ENCODE results near the gene TRIB2. TPM values are rescaled to one million over a fixed set of nuclear protein-coding genes. Genes with fewer than 3 reads are reported as not detected.
"Not testable (repeated sequence)": the region's sequence is repeated elsewhere in the genome, so short reads cannot be mapped to it uniquely, and the experiment has no call there.

The TRIB2 gene
- total and polyA plus RNA-seq, 4 donors, result 6.7 to 27.8 (median 12.3) TPM

- Histone ChIP-seq H3K9me3 (ENCODE audit: control insufficient read depth in 4 of 4, low read length in 3 of 4) (no peaks in the 10 kb centered on the region), H3K4me3 (ENCODE audit: low read depth in 1 of 3, low read length in 3 of 3) (no peak overlapping the region), H3K27ac (ENCODE audit: low read depth in 1 of 2, low read length in 2 of 2) (no peak overlapping the region), H3K4me1 (ENCODE audit: control insufficient read depth in 4 of 4, insufficient read depth in 4 of 4, low read length in 3 of 4) (no peaks in the 10 kb centered on the region), H3K27me3 (ENCODE audit: control insufficient read depth in 4 of 4, insufficient read depth in 4 of 4, low read length in 3 of 4) (peaks cover 0 to 4% (median 0%) of the 10 kb centered on the region in 4 donors), H3K36me3 (ENCODE audit: control insufficient read depth in 4 of 4, insufficient read depth in 3 of 4, low read depth in 1 of 4, low read length in 3 of 4) (no peaks in the 10 kb centered on the region), H3K9ac (ENCODE audit: low read depth in 1 of 2, low read length in 2 of 2) (no peak overlapping the region)
- 89% methylated on average over 5 of the region's 5 CpGs for WGBS
- DNase-seq (ENCODE audit: low spot score), result no peak
- TF ChIP-seq RAD21 (IDR thresholded peaks at IDR 0.05) (no peak), JUND (IDR thresholded peaks at IDR 0.05) (no peak), GABPA (IDR thresholded peaks at IDR 0.05 in 1 of 2, conservative IDR thresholded peaks at IDR 0.05 in 1 of 2) (no peak), HNF4G (IDR thresholded peaks at IDR 0.05) (no peak), HNF4A (conservative IDR thresholded peaks at IDR 0.05) (no peak), TAF1 (conservative IDR thresholded peaks at IDR 0.05) (no peak), YY1 (IDR thresholded peaks at IDR 0.05) (no peak), RXRA (IDR thresholded peaks at IDR 0.05) (no peak), NR2F2 (IDR thresholded peaks at IDR 0.05) (no peak)
- TF ChIP-seq, protein P1, sequence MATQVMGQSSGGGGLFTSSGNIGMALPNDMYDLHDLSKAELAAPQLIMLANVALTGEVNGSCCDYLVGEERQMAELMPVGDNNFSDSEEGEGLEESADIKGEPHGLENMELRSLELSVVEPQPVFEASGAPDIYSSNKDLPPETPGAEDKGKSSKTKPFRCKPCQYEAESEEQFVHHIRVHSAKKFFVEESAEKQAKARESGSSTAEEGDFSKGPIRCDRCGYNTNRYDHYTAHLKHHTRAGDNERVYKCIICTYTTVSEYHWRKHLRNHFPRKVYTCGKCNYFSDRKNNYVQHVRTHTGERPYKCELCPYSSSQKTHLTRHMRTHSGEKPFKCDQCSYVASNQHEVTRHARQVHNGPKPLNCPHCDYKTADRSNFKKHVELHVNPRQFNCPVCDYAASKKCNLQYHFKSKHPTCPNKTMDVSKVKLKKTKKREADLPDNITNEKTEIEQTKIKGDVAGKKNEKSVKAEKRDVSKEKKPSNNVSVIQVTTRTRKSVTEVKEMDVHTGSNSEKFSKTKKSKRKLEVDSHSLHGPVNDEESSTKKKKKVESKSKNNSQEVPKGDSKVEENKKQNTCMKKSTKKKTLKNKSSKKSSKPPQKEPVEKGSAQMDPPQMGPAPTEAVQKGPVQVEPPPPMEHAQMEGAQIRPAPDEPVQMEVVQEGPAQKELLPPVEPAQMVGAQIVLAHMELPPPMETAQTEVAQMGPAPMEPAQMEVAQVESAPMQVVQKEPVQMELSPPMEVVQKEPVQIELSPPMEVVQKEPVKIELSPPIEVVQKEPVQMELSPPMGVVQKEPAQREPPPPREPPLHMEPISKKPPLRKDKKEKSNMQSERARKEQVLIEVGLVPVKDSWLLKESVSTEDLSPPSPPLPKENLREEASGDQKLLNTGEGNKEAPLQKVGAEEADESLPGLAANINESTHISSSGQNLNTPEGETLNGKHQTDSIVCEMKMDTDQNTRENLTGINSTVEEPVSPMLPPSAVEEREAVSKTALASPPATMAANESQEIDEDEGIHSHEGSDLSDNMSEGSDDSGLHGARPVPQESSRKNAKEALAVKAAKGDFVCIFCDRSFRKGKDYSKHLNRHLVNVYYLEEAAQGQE (IDR thresholded peaks at IDR 0.05), result no peak
- TF ChIP-seq, protein P2, sequence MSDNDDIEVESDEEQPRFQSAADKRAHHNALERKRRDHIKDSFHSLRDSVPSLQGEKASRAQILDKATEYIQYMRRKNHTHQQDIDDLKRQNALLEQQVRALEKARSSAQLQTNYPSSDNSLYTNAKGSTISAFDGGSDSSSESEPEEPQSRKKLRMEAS (IDR thresholded peaks at IDR 0.05), result no peak
Measured at GRCh38 chr2:12679550-12680072, 37.1 kb upstream of the TRIB2 start.

DNA sequence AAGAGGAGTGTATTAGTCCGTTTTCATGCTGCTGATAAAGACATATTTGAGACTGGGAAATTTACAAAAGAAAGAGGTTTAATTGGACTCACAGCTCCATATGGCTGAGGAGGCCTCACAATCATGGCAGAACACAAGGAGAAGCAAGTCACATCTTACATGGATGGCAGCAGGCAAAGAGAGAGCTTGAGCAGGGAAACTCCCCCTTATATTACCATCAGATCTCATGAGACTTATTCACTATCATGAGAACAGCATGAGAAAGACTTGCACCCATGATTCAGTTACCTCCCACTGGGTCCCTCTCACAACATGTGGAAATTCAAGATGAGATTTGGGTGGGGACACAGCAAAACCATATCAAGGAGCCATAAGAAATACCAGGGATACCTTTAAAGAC lies 36.6 kb upstream of the TRIB2 start:
- DNase-seq (ENCODE audit: low spot score); H3K36me3 ChIP-seq (ENCODE audit: control insufficient read depth in 4 of 4, insufficient read depth in 3 of 4, low read depth in 1 of 4, low read length in 3 of 4); H3K4me3 ChIP-seq (ENCODE audit: low read depth in 1 of 3, low read length in 3 of 3); H3K27ac ChIP-seq (ENCODE audit: low read depth in 1 of 2, low read length in 2 of 2); H3K4me1 ChIP-seq (ENCODE audit: control insufficient read depth in 4 of 4, insufficient read depth in 4 of 4, low read length in 3 of 4); H3K27me3 ChIP-seq (ENCODE audit: control insufficient read depth in 4 of 4, insufficient read depth in 4 of 4, low read length in 3 of 4); H3K9ac ChIP-seq (ENCODE audit: low read depth in 1 of 2, low read length in 2 of 2); H3K9me3 ChIP-seq (ENCODE audit: control insufficient read depth in 4 of 4, low read length in 3 of 4): not testable (repeated sequence)
- WGBS, result 44% methylated on average over 1 of the region's 1 CpG

DNA sequence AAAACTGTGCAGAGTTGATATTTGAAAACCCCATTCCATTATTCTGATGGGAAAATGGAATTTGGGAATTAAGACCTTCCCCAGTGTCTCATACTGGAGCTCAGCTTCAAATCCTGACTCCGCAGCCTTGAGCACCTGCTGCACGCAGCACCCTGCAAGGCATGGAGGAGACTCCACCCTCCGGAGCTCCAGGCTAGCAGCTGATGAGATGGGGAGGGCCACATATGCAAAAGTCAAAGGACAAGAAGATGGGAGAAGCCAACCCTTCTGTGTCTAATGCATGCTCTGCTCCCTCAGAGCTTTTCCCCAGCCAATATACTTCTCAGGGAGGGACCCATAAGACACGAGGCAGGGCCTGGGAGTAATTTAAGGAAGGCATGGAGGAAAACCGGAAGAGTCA lies 34.7 kb upstream of the TRIB2 start:
- Histone ChIP-seq H3K4me1 (ENCODE audit: control insufficient read depth in 4 of 4, insufficient read depth in 4 of 4, low read length in 3 of 4) (no peaks in the 10 kb centered on the region), H3K4me3 (ENCODE audit: low read depth in 1 of 3, low read length in 3 of 3) (no peak overlapping the region), H3K36me3 (ENCODE audit: control insufficient read depth in 4 of 4, insufficient read depth in 3 of 4, low read depth in 1 of 4, low read length in 3 of 4) (no peaks in the 10 kb centered on the region), H3K27me3 (ENCODE audit: control insufficient read depth in 4 of 4, insufficient read depth in 4 of 4, low read length in 3 of 4) (peaks cover 0 to 4% (median 0%) of the 10 kb centered on the region in 4 donors), H3K9me3 (ENCODE audit: control insufficient read depth in 4 of 4, low read length in 3 of 4) (no peaks in the 10 kb centered on the region), H3K9ac (ENCODE audit: low read depth in 1 of 2, low read length in 2 of 2) (no peak overlapping the region), H3K27ac (ENCODE audit: low read depth in 1 of 2, low read length in 2 of 2) (no peak overlapping the region)
- TF ChIP-seq RAD21 (IDR thresholded peaks at IDR 0.05) (no peak), SP1 (IDR thresholded peaks at IDR 0.05) (no peak), NR2F2 (IDR thresholded peaks at IDR 0.05) (no peak), ZBTB33 (IDR thresholded peaks at IDR 0.05) (no peak)
- WGBS, result 84% methylated on average over 5 of the region's 5 CpGs
- DNase-seq (ENCODE audit: low spot score), result no peak

Data from liver (tissue), 9 donors.